ENCODE results near the gene NR1H2. TPM values are rescaled to one million over a fixed set of nuclear protein-coding genes. Genes with fewer than 3 reads are reported as not detected.
A peak's percentile ranks its signal among the peaks of the same experiment; 100 is the strongest.

NR1H2 gene
- total and polyA plus RNA-seq, 2 donors (not counting 1 experiment from before 2014, with no cell fraction given) = 30.3 to 82.4 TPM

GRCh38 chr19:50330365-50331078, 45.7 kb upstream of the NR1H2 start:
- H3K79me2 ChIP-seq (ENCODE audit: control insufficient read depth, insufficient read depth, low read length) = no peaks in the 10 kb centered on the region
- H3K9me3 ChIP-seq (ENCODE audit: control insufficient read depth, insufficient read depth, low read depth, low read length) = no peaks in the 10 kb centered on the region
- H3K9ac ChIP-seq (ENCODE audit: insufficient read depth, low read length) = no peak overlapping the region
- peaks cover 17% of the 10 kb centered on the region for H3K27me3 ChIP-seq (ENCODE audit: control insufficient read depth, insufficient read depth, low read length)
- no peak overlapping the region for H3K4me2 ChIP-seq (ENCODE audit: extremely low read depth, insufficient read depth, low read length)
- no peaks in the 10 kb centered on the region for H4K20me1 ChIP-seq (ENCODE audit: control insufficient read depth, extremely low read depth, insufficient read depth, low read length)
- H2AFZ ChIP-seq (ENCODE audit: low read length) = no peak overlapping the region
- H3K4me3 ChIP-seq (replicated peaks in 1 of 4; ENCODE audit: control extremely low read depth in 1 of 4, insufficient read depth in 1 of 4, low read depth in 3 of 4, low read length in 4 of 4) = no peak overlapping the region
- peak in 1 of 2 donors; percentile 5 for DNase-seq (ENCODE audit: low read depth in 2 of 2)
- H3K36me3 ChIP-seq (ENCODE audit: control insufficient read depth, insufficient read depth, low read length) = no peaks in the 10 kb centered on the region
- TF ChIP-seq CTCF (conservative IDR thresholded peaks at IDR 0.05 in 1 of 2, IDR thresholded peaks at IDR 0.05 in 1 of 2; ENCODE audit: low read depth in 1 of 2, low read length in 2 of 2) (no peak), EZH2 (IDR thresholded peaks at IDR 0.05; ENCODE audit: low read length, missing control alignments) (no peak)
- no peak overlapping the region for H3K27ac ChIP-seq (ENCODE audit: insufficient read depth, low read length)
- H3K4me1 ChIP-seq (ENCODE audit: control insufficient read depth, extremely low read depth, insufficient read depth, low read length) = no peaks in the 10 kb centered on the region

- Histone ChIP-seq H3K79me2 (ENCODE audit: control insufficient read depth, insufficient read depth, low read length) (no peaks in the 10 kb centered on the region), H4K20me1 (ENCODE audit: control insufficient read depth, extremely low read depth, insufficient read depth, low read length) (no peaks in the 10 kb centered on the region), H2AFZ (ENCODE audit: low read length) (no peak overlapping the region), H3K27me3 (ENCODE audit: control insufficient read depth, insufficient read depth, low read length) (peaks cover 17% of the 10 kb centered on the region), H3K9me3 (ENCODE audit: control insufficient read depth, insufficient read depth, low read depth, low read length) (no peaks in the 10 kb centered on the region), H3K36me3 (ENCODE audit: control insufficient read depth, insufficient read depth, low read length) (no peaks in the 10 kb centered on the region), H3K27ac (ENCODE audit: insufficient read depth, low read length) (no peak overlapping the region), H3K4me1 (ENCODE audit: control insufficient read depth, extremely low read depth, insufficient read depth, low read length) (no peaks in the 10 kb centered on the region), H3K9ac (ENCODE audit: insufficient read depth, low read length) (no peak overlapping the region), H3K4me3 (replicated peaks in 1 of 4; ENCODE audit: control extremely low read depth in 1 of 4, insufficient read depth in 1 of 4, low read depth in 3 of 4, low read length in 4 of 4) (no peak overlapping the region), H3K4me2 (ENCODE audit: extremely low read depth, insufficient read depth, low read length) (no peak overlapping the region)
- TF ChIP-seq CTCF (conservative IDR thresholded peaks at IDR 0.05 in 1 of 2, IDR thresholded peaks at IDR 0.05 in 1 of 2; ENCODE audit: low read depth in 1 of 2, low read length in 2 of 2) = no peak
- TF ChIP-seq EZH2 (IDR thresholded peaks at IDR 0.05; ENCODE audit: low read length, missing control alignments) = no peak
- DNase-seq (ENCODE audit: low read depth in 2 of 2) = no peak
Measured at GRCh38 chr19:50331221-50331993, 44.9 kb upstream of the NR1H2 start.

GRCh38 chr19:50331994-50332243, 44.3 kb upstream of the NR1H2 start:
- no peak overlapping the region for H3K9ac ChIP-seq (ENCODE audit: insufficient read depth, low read length)
- H4K20me1 ChIP-seq (ENCODE audit: control insufficient read depth, extremely low read depth, insufficient read depth, low read length) = no peaks in the 10 kb centered on the region
- peaks cover 16% of the 10 kb centered on the region for H3K27me3 ChIP-seq (ENCODE audit: control insufficient read depth, insufficient read depth, low read length)
- H2AFZ ChIP-seq (ENCODE audit: low read length) = no peak overlapping the region
- H3K4me1 ChIP-seq (ENCODE audit: control insufficient read depth, extremely low read depth, insufficient read depth, low read length) = no peaks in the 10 kb centered on the region
- H3K36me3 ChIP-seq (ENCODE audit: control insufficient read depth, insufficient read depth, low read length) = no peaks in the 10 kb centered on the region
- H3K4me3 ChIP-seq (replicated peaks in 1 of 4; ENCODE audit: control extremely low read depth in 1 of 4, insufficient read depth in 1 of 4, low read depth in 3 of 4, low read length in 4 of 4) = no peak overlapping the region
- H3K27ac ChIP-seq (ENCODE audit: insufficient read depth, low read length) = no peak overlapping the region
- DNase-seq (ENCODE audit: low read depth in 2 of 2) = no peak
- H3K79me2 ChIP-seq (ENCODE audit: control insufficient read depth, insufficient read depth, low read length) = no peaks in the 10 kb centered on the region
- H3K9me3 ChIP-seq (ENCODE audit: control insufficient read depth, insufficient read depth, low read depth, low read length) = no peaks in the 10 kb centered on the region
- H3K4me2 ChIP-seq (ENCODE audit: extremely low read depth, insufficient read depth, low read length) = no peak overlapping the region
- no peak for TF ChIP-seq EZH2 (IDR thresholded peaks at IDR 0.05; ENCODE audit: low read length, missing control alignments)
- no peak for TF ChIP-seq CTCF (conservative IDR thresholded peaks at IDR 0.05 in 1 of 2, IDR thresholded peaks at IDR 0.05 in 1 of 2; ENCODE audit: low read depth in 1 of 2, low read length in 2 of 2)
